ENCODE data around the gene FAM181A. TPM values are rescaled to one million over a fixed set of nuclear protein-coding genes. Genes with fewer than 3 reads are reported as not detected.

The FAM181A gene
- total RNA-seq, 1 experiment from 2014 or later: not detected

DNA sequence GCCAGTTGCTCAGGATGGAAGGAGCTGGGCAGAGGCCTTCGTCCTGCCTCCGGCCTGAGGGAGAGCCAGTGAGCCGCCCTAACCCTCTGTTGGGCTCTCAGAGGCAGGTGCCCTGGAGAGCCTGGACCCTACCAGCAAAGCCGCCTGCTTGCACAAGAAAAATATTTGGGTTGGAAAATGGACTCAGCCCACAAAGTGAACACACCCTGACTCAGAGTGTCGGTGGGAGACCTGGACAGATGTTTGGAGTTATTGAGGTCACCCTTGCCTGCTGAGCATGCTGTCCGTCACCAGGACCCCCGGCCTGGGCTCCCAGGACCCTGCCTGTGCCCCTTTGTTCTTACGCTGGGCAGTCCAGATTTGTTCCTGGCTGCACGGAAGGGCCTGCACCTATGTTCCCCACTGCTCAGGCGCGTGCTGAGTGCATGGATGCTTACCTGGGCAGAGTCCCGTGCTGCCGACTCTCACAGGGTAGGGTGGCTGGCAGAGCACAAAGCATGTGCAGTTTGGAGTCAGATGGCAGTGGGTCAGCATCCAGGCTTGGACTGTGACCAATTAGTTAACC, 22.4 kb downstream of the FAM181A start:
- no peaks in the 10 kb centered on the region for H3K9me3 ChIP-seq (ENCODE audit: low read length)
- ChIA-PET POLR2A (ENCODE audit: unreplicated experiment) (no interaction called here), CTCF (no interaction called here)
- no peaks in the 10 kb centered on the region for H4K20me1 ChIP-seq (ENCODE audit: low read length)
- no peaks in the 10 kb centered on the region for H3K4me1 ChIP-seq (ENCODE audit: insufficient read depth, low read length)
- H3K9me2 ChIP-seq (replicated peaks; ENCODE audit: low read length): no peaks in the 10 kb centered on the region
- ATAC-seq: no peak
- no peaks in the 10 kb centered on the region for H3K36me3 ChIP-seq (ENCODE audit: low read depth, low read length)
- TF ChIP-seq, protein P1, sequence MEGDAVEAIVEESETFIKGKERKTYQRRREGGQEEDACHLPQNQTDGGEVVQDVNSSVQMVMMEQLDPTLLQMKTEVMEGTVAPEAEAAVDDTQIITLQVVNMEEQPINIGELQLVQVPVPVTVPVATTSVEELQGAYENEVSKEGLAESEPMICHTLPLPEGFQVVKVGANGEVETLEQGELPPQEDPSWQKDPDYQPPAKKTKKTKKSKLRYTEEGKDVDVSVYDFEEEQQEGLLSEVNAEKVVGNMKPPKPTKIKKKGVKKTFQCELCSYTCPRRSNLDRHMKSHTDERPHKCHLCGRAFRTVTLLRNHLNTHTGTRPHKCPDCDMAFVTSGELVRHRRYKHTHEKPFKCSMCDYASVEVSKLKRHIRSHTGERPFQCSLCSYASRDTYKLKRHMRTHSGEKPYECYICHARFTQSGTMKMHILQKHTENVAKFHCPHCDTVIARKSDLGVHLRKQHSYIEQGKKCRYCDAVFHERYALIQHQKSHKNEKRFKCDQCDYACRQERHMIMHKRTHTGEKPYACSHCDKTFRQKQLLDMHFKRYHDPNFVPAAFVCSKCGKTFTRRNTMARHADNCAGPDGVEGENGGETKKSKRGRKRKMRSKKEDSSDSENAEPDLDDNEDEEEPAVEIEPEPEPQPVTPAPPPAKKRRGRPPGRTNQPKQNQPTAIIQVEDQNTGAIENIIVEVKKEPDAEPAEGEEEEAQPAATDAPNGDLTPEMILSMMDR (conservative IDR thresholded peaks at IDR 0.05; ENCODE audit: low read depth, low read length): no peak
- TF ChIP-seq EZH2phosphoT487 (IDR thresholded peaks at IDR 0.05; ENCODE audit: borderline replicate concordance, low read length) (no peak), EZH2 (IDR thresholded peaks at IDR 0.05; ENCODE audit: low read length, unreplicated experiment) (no peak)
- no peaks in the 10 kb centered on the region for H3K79me2 ChIP-seq (ENCODE audit: low read length)
- intact Hi-C loops (cut with micrococcal nuclease): no loop called here
- H3K27ac ChIP-seq (ENCODE audit: low read length): no peak overlapping the region
- H3K27me3 ChIP-seq (ENCODE audit: low read length): no peaks in the 10 kb centered on the region
- no peak overlapping the region for H3K9ac ChIP-seq (ENCODE audit: low read length)
- no peak for DNase-seq
- H2AFZ ChIP-seq (ENCODE audit: low read length): no peak overlapping the region
- H3F3A ChIP-seq (ENCODE audit: low read length, unreplicated experiment): no peaks in the 10 kb centered on the region
- no peak overlapping the region for H3K4me2 ChIP-seq (ENCODE audit: low read length)
- no peak overlapping the region for H3K4me3 ChIP-seq (ENCODE audit: low read length)
- BruUV-seq (replicated peaks): no TSS peak

DNA sequence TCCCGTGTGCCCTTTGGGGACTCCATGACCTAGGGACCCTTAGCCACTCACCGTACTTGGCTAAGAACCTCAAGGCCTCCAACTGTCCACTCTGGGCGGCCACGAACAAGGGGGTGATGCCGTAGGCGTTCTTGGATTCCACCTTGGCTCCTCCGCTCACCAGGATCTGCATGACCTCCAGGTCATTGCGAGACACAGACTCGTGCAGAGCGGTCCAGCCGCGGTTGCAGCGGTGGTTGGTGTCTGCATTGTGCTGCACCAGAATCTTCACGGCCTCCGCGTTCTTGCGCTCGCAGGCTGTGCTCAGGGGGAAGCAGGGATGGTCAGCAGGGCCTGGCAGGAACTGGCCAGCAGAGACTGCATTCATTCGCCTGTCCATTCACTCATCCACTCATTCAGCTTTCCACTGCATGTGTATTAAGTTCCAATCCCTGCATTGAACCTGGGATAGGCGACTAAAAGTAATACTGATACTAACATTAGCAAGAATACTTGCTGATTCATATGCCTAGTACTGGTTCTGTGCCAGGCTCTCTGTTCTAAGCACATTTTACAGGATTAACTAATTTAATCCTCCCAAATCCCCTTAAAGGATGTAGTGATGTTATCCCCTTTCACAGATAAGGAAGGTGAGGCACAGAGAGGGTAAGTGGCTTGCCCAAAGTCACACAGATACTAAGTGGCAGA, 23.9 kb downstream of the FAM181A start:
- CTCF ChIA-PET: no interaction called here

More for the DNA sequence above, 23.9 kb downstream of the FAM181A start:
- Histone ChIP-seq H3F3A (ENCODE audit: low read length, unreplicated experiment) (no peaks in the 10 kb centered on the region), H3K9me3 (ENCODE audit: low read length) (no peaks in the 10 kb centered on the region), H3K4me3 (ENCODE audit: low read length) (no peak overlapping the region), H3K4me1 (ENCODE audit: insufficient read depth, low read length) (no peaks in the 10 kb centered on the region), H3K36me3 (ENCODE audit: low read depth, low read length) (no peaks in the 10 kb centered on the region), H3K79me2 (ENCODE audit: low read length) (no peaks in the 10 kb centered on the region), H2AFZ (ENCODE audit: low read length) (no peak overlapping the region), H3K27me3 (ENCODE audit: low read length) (no peaks in the 10 kb centered on the region), H3K9ac (ENCODE audit: low read length) (no peak overlapping the region), H3K9me2 (replicated peaks; ENCODE audit: low read length) (no peaks in the 10 kb centered on the region), H3K4me2 (ENCODE audit: low read length) (no peak overlapping the region), H4K20me1 (ENCODE audit: low read length) (no peaks in the 10 kb centered on the region), H3K27ac (ENCODE audit: low read length) (no peak overlapping the region)
- POLR2A ChIA-PET (ENCODE audit: unreplicated experiment): no interaction called here
- no TSS peak for BruUV-seq (replicated peaks)
- intact Hi-C loops (cut with micrococcal nuclease): no loop called here
- no peak for TF ChIP-seq EZH2 (IDR thresholded peaks at IDR 0.05; ENCODE audit: low read length, unreplicated experiment)
- TF ChIP-seq, protein P1 (conservative IDR thresholded peaks at IDR 0.05; ENCODE audit: low read depth, low read length): no peak
- no peak for TF ChIP-seq EZH2phosphoT487 (IDR thresholded peaks at IDR 0.05; ENCODE audit: borderline replicate concordance, low read length)
- DNase-seq (no peak), ATAC-seq (no peak)
